ENCODE measurements around the gene HDC. TPM values are rescaled to one million over a fixed set of nuclear protein-coding genes. Genes with fewer than 3 reads are reported as not detected.

HDC gene
- total RNA-seq = 1 to 10 TPM; 3.6 to 5.4 TPM
- long read RNA-seq, donor 1, partial matches to known transcripts = 0 of 1 reads
- long read RNA-seq, donor 1, other reads (novel, unspliced or antisense) = 0 of 1 reads
- long read RNA-seq, donor 2 = 0 reads

DNA sequence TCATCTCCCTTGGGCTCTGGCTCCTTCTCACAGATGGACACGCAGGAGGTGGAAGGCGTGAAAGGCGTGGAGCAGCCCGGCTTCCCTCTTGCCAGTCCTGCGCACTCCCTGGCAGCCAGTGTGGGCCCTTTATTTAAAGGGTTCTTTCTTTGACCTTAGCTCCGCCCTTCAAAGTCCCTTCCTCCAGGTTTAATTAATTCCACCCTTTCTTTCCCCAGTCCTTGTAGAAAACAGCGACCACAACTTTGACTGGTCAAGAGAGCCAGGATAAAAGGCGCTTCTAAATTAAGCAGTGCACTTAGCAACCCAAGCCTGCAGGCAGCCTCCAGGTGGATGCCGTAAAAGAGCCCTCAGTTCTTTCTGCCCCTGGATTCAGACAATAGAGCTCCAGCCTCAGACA is at the start of gene HDC:
HDC (minus strand) TSS at position 107 of the 400 bp plus-strand sequence; CDS start at position 4, 103 bp downstream.
- no peak for DNase-seq (ENCODE audit: low spot score)
- intact Hi-C loops (cut with DNase I) = no loop called here

- DNase-seq (ENCODE audit: low spot score) = no peak
- intact Hi-C loops (cut with DNase I) = loop anchor here in 1 of 2 donors (10.0 kb wide), 1 partner anchor 1078 kb away; no protein-coding TSS in a partner anchor
Observed at GRCh38 chr15:50312636-50313035, 47.1 kb upstream of the HDC start.

DNA sequence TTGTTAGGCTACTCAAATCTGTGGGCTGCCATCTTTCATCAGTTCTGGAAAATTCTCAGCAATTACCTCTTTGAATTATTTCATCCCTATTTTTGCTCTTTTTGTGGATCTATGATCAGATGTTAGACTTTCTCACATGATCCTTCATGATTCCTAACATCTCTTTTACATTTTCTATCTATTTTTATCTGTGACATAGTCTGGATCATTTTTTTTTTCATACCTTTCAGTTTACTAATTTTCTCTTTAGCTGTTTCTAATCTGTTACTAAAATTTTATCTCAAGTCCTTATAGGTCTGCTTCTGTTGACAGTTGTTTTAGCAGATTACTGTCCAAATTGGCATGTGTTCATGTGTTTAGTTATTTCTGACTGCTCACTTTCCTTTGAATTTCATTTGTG is 42.3 kb upstream of the HDC start:
- no peak for DNase-seq (ENCODE audit: low spot score)
- intact Hi-C loops (cut with DNase I) = no loop called here

DNA sequence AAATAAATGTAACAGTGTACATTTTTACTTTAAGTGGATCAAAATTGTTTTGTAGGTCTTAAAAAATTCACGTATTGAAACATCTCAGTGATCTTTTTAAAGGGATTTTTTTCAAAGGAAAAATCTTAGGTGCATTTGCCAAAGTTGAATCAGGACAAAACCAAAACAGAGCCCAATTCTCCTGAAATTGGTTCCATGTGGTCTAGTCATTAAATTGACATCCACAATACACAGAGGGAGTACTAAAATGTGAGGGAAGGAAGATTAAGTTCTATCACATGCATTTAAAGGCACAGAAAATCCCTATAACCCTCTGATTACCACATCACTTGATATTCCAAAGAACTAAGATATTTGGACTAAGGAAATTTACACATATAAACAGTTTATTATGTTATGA is 39.3 kb upstream of the HDC start:
- intact Hi-C loops (cut with DNase I) = no loop called here
- no peak for DNase-seq (ENCODE audit: low spot score)

- intact Hi-C loops (cut with DNase I) = no loop called here
- DNase-seq (ENCODE audit: low spot score) = no peak
Observed at GRCh38 chr15:50302581-50302980, 37.1 kb upstream of the HDC start.

DNA sequence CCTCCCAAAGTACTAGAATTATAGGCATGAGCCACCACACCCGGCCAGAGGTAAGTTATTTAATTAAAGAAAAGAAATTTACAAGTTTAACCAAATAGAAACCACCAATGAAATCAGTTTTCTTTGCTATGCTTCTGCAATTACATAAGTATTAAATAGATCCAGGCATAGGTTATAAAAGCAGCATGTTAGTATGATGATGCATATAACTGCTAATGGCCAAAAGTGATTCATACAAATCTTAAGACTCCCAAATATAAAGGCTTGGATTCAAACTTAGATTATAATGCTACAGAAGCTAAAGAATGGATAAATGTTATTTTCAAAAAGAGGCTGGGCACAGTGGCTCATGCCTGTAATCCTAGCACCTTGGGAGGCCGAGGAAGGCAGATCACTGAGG is 32.8 kb upstream of the HDC start:
- no peak for DNase-seq (ENCODE audit: low spot score)
- intact Hi-C loops (cut with DNase I) = no loop called here

- intact Hi-C loops (cut with DNase I) = no loop called here
- no peak for DNase-seq (ENCODE audit: low spot score)
Observed at GRCh38 chr15:50295966-50296365, 30.4 kb upstream of the HDC start.

GRCh38 chr15:50289749-50290148 is 24.2 kb upstream of the HDC start:
- DNase-seq (ENCODE audit: low spot score) = no peak
- intact Hi-C loops (cut with DNase I) = no loop called here

GRCh38 chr15:50287324-50288116 is 22.0 kb upstream of the HDC start:
- intact Hi-C loops (cut with DNase I) = no loop called here
- DNase-seq (ENCODE audit: low spot score) = no peak

GRCh38 chr15:50281427-50281826 is 15.9 kb upstream of the HDC start:
- intact Hi-C loops (cut with DNase I) = no loop called here

GRCh38 chr15:50280271-50280670 is 14.7 kb upstream of the HDC start:
- intact Hi-C loops (cut with DNase I) = no loop called here

More at GRCh38 chr15:50281427-50281826, 15.9 kb upstream of the HDC start:
- DNase-seq (ENCODE audit: low spot score) = no peak

GRCh38 chr15:50278496-50278895 is 13.0 kb upstream of the HDC start:
- no peak for DNase-seq (ENCODE audit: low spot score)
- intact Hi-C loops (cut with DNase I) = no loop called here

More at GRCh38 chr15:50280271-50280670, 14.7 kb upstream of the HDC start:
- no peak for DNase-seq (ENCODE audit: low spot score)

GRCh38 chr15:50277370-50277769 is 11.8 kb upstream of the HDC start:
- intact Hi-C loops (cut with DNase I) = no loop called here
- no peak for DNase-seq (ENCODE audit: low spot score)

GRCh38 chr15:50275908-50276307 is 10.4 kb upstream of the HDC start:
- no peak for DNase-seq (ENCODE audit: low spot score)
- intact Hi-C loops (cut with DNase I) = no loop called here

DNA sequence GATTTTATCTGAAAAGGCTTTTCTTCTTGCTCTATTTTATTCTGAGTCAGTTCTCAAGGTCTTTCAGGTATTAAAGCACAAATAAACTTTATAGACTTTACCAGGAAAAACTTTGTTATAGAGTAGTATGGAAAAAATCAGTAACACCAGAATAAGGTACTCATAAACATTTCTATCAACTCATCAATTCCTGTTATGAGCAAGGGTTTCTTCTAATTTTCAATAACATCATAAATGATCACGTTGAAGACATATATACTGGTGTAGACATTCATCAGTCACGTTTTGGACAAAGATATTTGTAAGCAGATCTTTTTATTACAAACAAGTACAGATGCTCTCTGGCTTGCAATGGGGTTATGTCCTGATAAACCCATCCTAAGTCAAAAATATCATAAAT is 9.6 kb upstream of the HDC start:
- no peak for DNase-seq (ENCODE audit: low spot score)
- intact Hi-C loops (cut with DNase I) = no loop called here

DNA sequence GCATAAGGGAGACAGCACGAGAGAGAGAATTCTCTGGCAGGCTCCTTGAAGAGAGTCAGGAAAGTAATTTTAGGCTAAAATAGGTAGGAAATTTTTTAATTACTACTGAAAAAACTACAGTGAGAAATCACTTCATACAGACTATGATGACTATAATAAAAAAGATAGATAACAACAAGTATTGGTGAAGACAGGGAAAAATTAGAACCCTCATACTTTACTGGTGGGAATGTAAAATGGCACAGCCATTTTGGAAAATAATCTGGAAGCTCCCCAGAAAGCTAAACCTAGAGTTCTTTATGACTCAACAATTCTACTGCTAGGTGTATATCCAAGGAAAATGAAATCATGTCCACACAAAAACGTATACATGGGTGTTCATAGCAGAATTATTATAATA is 2.1 kb upstream of the HDC start:
- intact Hi-C loops (cut with DNase I) = no loop called here
- DNase-seq (ENCODE audit: low spot score) = no peak

- no peak for DNase-seq (ENCODE audit: low spot score)
- intact Hi-C loops (cut with DNase I) = no loop called here
Observed at GRCh38 chr15:50262533-50262932, 3.0 kb downstream of the HDC start.

DNA sequence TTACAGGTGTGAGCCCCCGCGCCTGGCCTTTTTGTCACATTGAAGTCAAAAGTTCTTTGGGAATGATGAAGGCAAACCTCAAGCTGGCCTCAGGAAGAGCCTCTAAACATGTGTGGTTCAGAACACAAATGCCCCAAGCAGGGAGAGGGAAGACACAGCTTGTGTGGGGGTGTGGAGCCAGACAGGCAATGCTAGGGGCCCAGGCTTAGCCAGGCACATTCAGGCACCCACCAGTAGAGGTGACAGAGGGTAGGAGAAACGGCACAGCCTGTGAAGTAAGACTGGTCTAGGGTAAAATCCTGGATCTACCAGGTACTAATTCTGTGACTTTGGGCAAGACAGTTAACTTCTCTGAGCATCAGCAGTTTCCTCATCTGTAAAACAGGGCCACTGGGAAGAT is 3.5 kb downstream of the HDC start:
- intact Hi-C loops (cut with DNase I) = no loop called here
- no peak for DNase-seq (ENCODE audit: low spot score)

GRCh38 chr15:50260969-50261496 is 4.5 kb downstream of the HDC start:
- no peak for DNase-seq (ENCODE audit: low spot score)
- intact Hi-C loops (cut with DNase I) = no loop called here

- intact Hi-C loops (cut with DNase I) = no loop called here
- no peak for DNase-seq (ENCODE audit: low spot score)
Observed at GRCh38 chr15:50259276-50259675, 6.2 kb downstream of the HDC start.

- intact Hi-C loops (cut with DNase I) = no loop called here
- no peak for DNase-seq (ENCODE audit: low spot score)
Observed at GRCh38 chr15:50257924-50258323, 7.6 kb downstream of the HDC start.

All from posterior vena cava (tissue), 2 donors.